PC-9 (cell line): ENCODE results near the gene FOXP3. TPM values are rescaled to one million over a fixed set of nuclear protein-coding genes. Genes with fewer than 3 reads are reported as not detected.

Experiments used
- BruUV-seq: library from RNA; stranded (reverse); fragments of 400-500 nt; replicated peaks from 2 replicates; lab custom pipeline; 2021; lab: Mats Ljungman, UMichigan
- CTCF ChIA-PET: fragments of 300-600 bp; sonication (Branson Sonifier 250); formaldehyde crosslinking; loops from one replicate; lab custom pipeline; 2022; ENCODE audit warnings: antibody characterized with exemption; lab: Charles Lee
- POLR2A ChIA-PET: fragments of 300-600 bp; sonication (Branson Sonifier 250); formaldehyde crosslinking; loops from one replicate; lab custom pipeline; 2022; ENCODE audit warnings: antibody characterized with exemption; ENCODE audit not compliant: unreplicated experiment; lab: Charles Lee
- DNase-seq, 2 experiments: peaks; one replicate each; pipeline versions ENCODE4 v3.0.0 to v3.0.0-alpha.2; 2015 to 2022; ENCODE audit warnings: mixed read lengths in 1 of 2
- H2AFZ ChIP-seq: fragments of 200-600 bp; sonication (generic); 2 replicates; pipeline ENCODE4 v1.8.1; 2017; ENCODE audit warnings: antibody characterized with exemption
- H3F3A ChIP-seq: fragments of 200-600 bp; sonication (generic); 2 replicates; pipeline ENCODE4 v1.8.1; 2017; ENCODE audit warnings: antibody characterized with exemption, mild to moderate bottlenecking, low read depth; ENCODE audit not compliant: insufficient read depth
- H3K27ac ChIP-seq: fragments of 200-600 bp; sonication (generic); 2 replicates; pipeline ENCODE4 v1.6.1; 2016; ENCODE audit warnings: mixed run types
- H3K27me3 ChIP-seq: fragments of 200-600 bp; sonication (generic); 2 replicates; pipeline ENCODE4 v1.6.1; 2016; ENCODE audit warnings: low read depth, mixed run types; ENCODE audit not compliant: insufficient read depth
- H3K36me3 ChIP-seq: fragments of 200-600 bp; sonication (generic); 2 replicates; pipeline ENCODE4 v1.6.1; 2016; ENCODE audit warnings: low read depth, mixed run types
- H3K4me1 ChIP-seq: fragments of 200-600 bp; sonication (generic); replicated peaks from 2 replicates; pipeline ENCODE4 v1.6.1; 2016; ENCODE audit warnings: mixed run types; ENCODE audit not compliant: insufficient read depth
- H3K4me2 ChIP-seq: fragments of 200-600 bp; sonication (generic); 2 replicates; pipeline ENCODE4 v1.6.1; 2017; ENCODE audit warnings: mixed run types
- H3K4me3 ChIP-seq: fragments of 200-600 bp; sonication (generic); 2 replicates; pipeline ENCODE4 v1.6.1; 2016; ENCODE audit warnings: mixed run types
- H3K79me2 ChIP-seq: fragments of 200-600 bp; sonication (generic); 2 replicates; pipeline ENCODE4 v1.6.1; 2017; ENCODE audit warnings: low read depth, mixed run types
- H3K9me2 ChIP-seq: fragments of 200-600 bp; sonication (generic); 2 replicates; pipeline ENCODE4 v1.8.1; 2017; ENCODE audit warnings: mild to moderate bottlenecking; ENCODE audit not compliant: insufficient read depth
- H3K9me3 ChIP-seq: fragments of 200-600 bp; sonication (generic); 2 replicates; pipeline ENCODE4 v1.8.1; 2016; ENCODE audit warnings: low read depth; ENCODE audit not compliant: insufficient read depth
- H4K20me1 ChIP-seq: fragments of 200-600 bp; sonication (generic); 2 replicates; pipeline ENCODE4 v1.8.1; 2017; ENCODE audit not compliant: insufficient read depth
- CTCF ChIP-seq: fragments of 200-600 bp; sonication (generic); conservative IDR thresholded peaks from 2 replicates; pipeline ENCODE4 v1.6.1; 2017; ENCODE audit warnings: mixed run types, antibody characterized with exemption, mild to moderate bottlenecking, moderate library complexity
- EZH2 ChIP-seq: fragments of 200-600 bp; sonication (generic); IDR thresholded peaks from 2 replicates; pipeline ENCODE4 v1.8.0; 2017; ENCODE audit warnings: antibody characterized with exemption, low read depth
- intact Hi-C: fragments of 100-400 bp; cut with micrococcal nuclease; formaldehyde crosslinking; loops from one replicate; pipeline ENCODE4 v1.10.0; 2022; ENCODE audit not compliant: unreplicated experiment
- total RNA-seq: library from RNA; stranded (reverse); gene quantifications from 2 replicates; pipeline ENCODE4 v1.2.3, GENCODE V29; 2021

FOXP3 gene
- total RNA-seq, 1 experiment from 2014 or later: not detected

- H3F3A ChIP-seq: no peaks in the 10 kb centered on the region
- H3K79me2 ChIP-seq: no peaks in the 10 kb centered on the region
- H3K4me1 ChIP-seq: no peaks in the 10 kb centered on the region
- H3K27ac ChIP-seq: no peak overlapping the region
- no peaks in the 10 kb centered on the region for H3K9me3 ChIP-seq
- no peak for DNase-seq
- CTCF ChIA-PET: no interaction called here
- intact Hi-C loops: no loop called here
- H4K20me1 ChIP-seq: no peaks in the 10 kb centered on the region
- H3K4me2 ChIP-seq: no peak overlapping the region
- POLR2A ChIA-PET: no interaction called here
- TF ChIP-seq EZH2: no peak
- TF ChIP-seq CTCF: no peak
- H2AFZ ChIP-seq: no peak overlapping the region
- no peaks in the 10 kb centered on the region for H3K36me3 ChIP-seq
- no peaks in the 10 kb centered on the region for H3K27me3 ChIP-seq
- H3K9me2 ChIP-seq: no peaks in the 10 kb centered on the region
- no TSS peak for BruUV-seq
- no peak overlapping the region for H3K4me3 ChIP-seq
Measured at GRCh38 chrX:49204709-49205108, 59.8 kb downstream of the FOXP3 start.

- no peaks in the 10 kb centered on the region for H4K20me1 ChIP-seq
- no peak for DNase-seq
- no peak overlapping the region for H3K27ac ChIP-seq
- BruUV-seq: no TSS peak
- no peaks in the 10 kb centered on the region for H3K9me2 ChIP-seq
- H3K79me2 ChIP-seq: no peaks in the 10 kb centered on the region
- H3F3A ChIP-seq: no peaks in the 10 kb centered on the region
- H3K4me3 ChIP-seq: no peak overlapping the region
- no peaks in the 10 kb centered on the region for H3K4me1 ChIP-seq
- CTCF ChIA-PET: no interaction called here
- no peak overlapping the region for H3K4me2 ChIP-seq
- TF ChIP-seq EZH2 (no peak), CTCF (no peak)
- H3K9me3 ChIP-seq: no peaks in the 10 kb centered on the region
- intact Hi-C loops: no loop called here
- H3K36me3 ChIP-seq: no peaks in the 10 kb centered on the region
- no peak overlapping the region for H2AFZ ChIP-seq
- H3K27me3 ChIP-seq: no peaks in the 10 kb centered on the region
- POLR2A ChIA-PET: no interaction called here
Measured at GRCh38 chrX:49204017-49204416, 60.5 kb downstream of the FOXP3 start.

GRCh38 chrX:49203536-49203935 lies 61.0 kb downstream of the FOXP3 start:
- no peak for DNase-seq
- CTCF ChIA-PET: no interaction called here
- Histone ChIP-seq H3K27me3 (no peaks in the 10 kb centered on the region), H3F3A (no peaks in the 10 kb centered on the region), H3K9me2 (no peaks in the 10 kb centered on the region), H4K20me1 (no peaks in the 10 kb centered on the region), H2AFZ (no peak overlapping the region), H3K4me2 (no peak overlapping the region), H3K9me3 (no peaks in the 10 kb centered on the region), H3K4me3 (no peak overlapping the region), H3K4me1 (no peaks in the 10 kb centered on the region), H3K79me2 (no peaks in the 10 kb centered on the region), H3K27ac (no peak overlapping the region), H3K36me3 (no peaks in the 10 kb centered on the region)
- no TSS peak for BruUV-seq
- POLR2A ChIA-PET: no interaction called here
- intact Hi-C loops: no loop called here
- TF ChIP-seq EZH2 (no peak), CTCF (no peak)
